IMR-90 (cell line): ENCODE data around the gene C19orf25. TPM values are rescaled to one million over a fixed set of nuclear protein-coding genes. Genes with fewer than 3 reads are reported as not detected.
A peak's percentile ranks its signal among the peaks of the same experiment; 100 is the strongest.

ENCODE experiments used
- ATAC-seq: fragments of 200-7000 bp; cut with Tn5 transposase; 2 replicates; pipeline ENCODE4 v1.9.1; 2020; ENCODE audit warnings: low read depth, mild to moderate bottlenecking, moderate library complexity
- BruUV-seq: library from RNA; stranded (reverse); fragments of 400-500 nt; replicated peaks from 2 replicates; lab custom pipeline; 2021; lab: Mats Ljungman, UMichigan
- CTCF ChIA-PET: fragments of 300-600 bp; formaldehyde crosslinking; extraction: SDS; loops from one replicate; lab custom pipeline; 2021; ENCODE audit warnings: antibody characterized with exemption; lab: Yijun Ruan, JAX
- POLR2A ChIA-PET: fragments of 300-600 bp; sonication (Branson Sonifier 250); formaldehyde crosslinking; loops from one replicate; lab custom pipeline; 2022; ENCODE audit warnings: antibody characterized with exemption; ENCODE audit not compliant: unreplicated experiment; lab: Charles Lee
- DNase-seq: peaks from one replicate; pipeline ENCODE4 v3.0.0; 2013
- H2AFZ ChIP-seq: replicated peaks from 2 replicates; pipeline ENCODE3; 2013; ENCODE audit warnings: low read length, mild to moderate bottlenecking; ENCODE audit not compliant: poor library complexity
- H2AK5ac ChIP-seq: 2 replicates; pipeline ENCODE4 v1.6.1; 2013; ENCODE audit warnings: low read depth, low read length, inconsistent platforms
- H2AK9ac ChIP-seq: replicated peaks from 2 replicates; pipeline ENCODE3; 2013; ENCODE audit warnings: mild to moderate bottlenecking, low read depth, low read length, moderate library complexity; ENCODE audit not compliant: poor library complexity
- H2BK120ac ChIP-seq: 2 replicates; pipeline ENCODE4 v1.6.1; 2013; ENCODE audit warnings: low read depth, low read length, inconsistent platforms
- H2BK15ac ChIP-seq: 3 replicates; pipeline ENCODE4 v1.6.1; 2013; ENCODE audit warnings: low read depth, low read length, inconsistent platforms
- H2BK20ac ChIP-seq: 2 replicates; pipeline ENCODE4 v1.6.1; 2013; ENCODE audit warnings: low read depth, mild to moderate bottlenecking, inconsistent platforms, low read length, moderate library complexity
- H2BK5ac ChIP-seq: 2 replicates; pipeline ENCODE4 v1.6.1; 2013; ENCODE audit warnings: mild to moderate bottlenecking, low read depth, low read length, inconsistent platforms; ENCODE audit not compliant: poor library complexity, severe bottlenecking
- H3K14ac ChIP-seq: replicated peaks from 2 replicates; pipeline ENCODE4 v1.6.1; 2013; ENCODE audit warnings: low read depth, low read length, inconsistent platforms
- H3K18ac ChIP-seq: 2 replicates; pipeline ENCODE4 v1.6.1; 2013; ENCODE audit warnings: low read depth, low read length, control low read depth
- H3K23ac ChIP-seq: 2 replicates; pipeline ENCODE4 v1.6.1; 2013; ENCODE audit warnings: low read depth, low read length, inconsistent platforms
- H3K27ac ChIP-seq: 2 replicates; pipeline ENCODE4 v1.5.1; 2013; ENCODE audit warnings: mild to moderate bottlenecking, control low read depth, low read length; ENCODE audit not compliant: insufficient read depth
- H3K27me3 ChIP-seq: 2 replicates; pipeline ENCODE4 v1.6.1; 2013; ENCODE audit warnings: low read length; ENCODE audit not compliant: control insufficient read depth, insufficient read depth
- H3K36me3 ChIP-seq: 2 replicates; pipeline ENCODE4 v1.6.1; 2013; ENCODE audit warnings: low read length, mixed read lengths; ENCODE audit not compliant: control insufficient read depth, insufficient read depth
- H3K4ac ChIP-seq: 2 replicates; pipeline ENCODE4 v1.6.1; 2013; ENCODE audit warnings: low read depth, low read length, inconsistent platforms
- H3K4me1 ChIP-seq: 2 replicates; pipeline ENCODE4 v1.6.1; 2013; ENCODE audit warnings: low read length, mixed read lengths; ENCODE audit not compliant: control insufficient read depth, insufficient read depth
- H3K4me2 ChIP-seq: 2 replicates; pipeline ENCODE4 v1.6.1; 2013; ENCODE audit warnings: low read depth, mild to moderate bottlenecking, control low read depth, low read length, moderate library complexity
- H3K4me3 ChIP-seq: 2 replicates; pipeline ENCODE4 v1.5.1; 2013; ENCODE audit warnings: low read depth, mild to moderate bottlenecking, control low read depth, low read length, moderate library complexity; ENCODE audit not compliant: insufficient read depth
- H3K56ac ChIP-seq: 2 replicates; pipeline ENCODE4 v1.6.1; 2013; ENCODE audit warnings: low read length, inconsistent platforms; ENCODE audit not compliant: insufficient read depth; ENCODE audit errors: extremely low read depth
- H3K79me1 ChIP-seq, 2 experiments: 2 replicates each; pipeline ENCODE4 v1.6.1; 2013; ENCODE audit warnings: low read length in 2 of 2, inconsistent platforms in 1 of 2, low read depth in 1 of 2
- H3K9ac ChIP-seq: 2 replicates; pipeline ENCODE4 v1.6.1; 2013; ENCODE audit warnings: low read depth, low read length, control low read depth
- H3K9me1 ChIP-seq: 2 replicates; pipeline ENCODE4 v1.6.1; 2013; ENCODE audit warnings: low read length, inconsistent platforms; ENCODE audit not compliant: insufficient read depth
- H3K9me3 ChIP-seq: 2 replicates; pipeline ENCODE4 v1.6.1; 2013; ENCODE audit warnings: low read length; ENCODE audit not compliant: control insufficient read depth, insufficient read depth
- H4K20me1 ChIP-seq: 2 replicates; pipeline ENCODE4 v1.6.1; 2013; ENCODE audit warnings: low read length, inconsistent platforms; ENCODE audit not compliant: insufficient read depth
- H4K5ac ChIP-seq: 2 replicates; pipeline ENCODE4 v1.6.1; 2013; ENCODE audit warnings: mild to moderate bottlenecking, low read depth, low read length, control low read depth
- H4K8ac ChIP-seq, 2 experiments: 2 replicates each; pipeline ENCODE4 v1.6.1; 2013; ENCODE audit warnings: low read depth in 2 of 2, low read length in 2 of 2, control low read depth in 1 of 2, inconsistent platforms in 1 of 2
- H4K91ac ChIP-seq: 2 replicates; pipeline ENCODE4 v1.6.1; 2013; ENCODE audit warnings: low read depth, low read length, inconsistent platforms; ENCODE audit not compliant: insufficient read depth
- CEBPB ChIP-seq: IDR thresholded peaks from 2 replicates; pipeline ENCODE4 v1.6.1; 2012; ENCODE audit warnings: low read depth, low read length, improper control_type of control experiment
- RFX5 ChIP-seq: IDR thresholded peaks from 2 replicates; pipeline ENCODE4 v1.8.0; 2012; ENCODE audit warnings: low read depth, mild to moderate bottlenecking, low read length, moderate library complexity
- WGBS, 2 experiments: methylation state at CpG; one replicate each; pipeline versions ENCODE4 v1.1.5 to v1.1.7; 2013; ENCODE audit warnings: missing lambda C conversion rate in 2 of 2; ENCODE audit not compliant: insufficient read length in 1 of 2; ENCODE audit errors: extremely low coverage in 2 of 2; 5-methylcytosine and 5-hydroxymethylcytosine counted together
- dilution Hi-C: fragments of 300-500 bp; cut with HindIII; formaldehyde crosslinking; loops from one replicate; pipeline ENCODE4 v1.14.3; 2018; ENCODE audit warnings: low sequenced_read_pairs; ENCODE audit not compliant: unreplicated experiment
- in situ Hi-C: fragments of 300-500 bp; cut with MboI; formaldehyde crosslinking; loops from 3 replicates; pipeline ENCODE4 v1.14.3; 2019; ENCODE audit warnings: low sequenced_read_pairs, inconsistent platforms, mixed read lengths
- intact Hi-C: fragments of 100-400 bp; cut with micrococcal nuclease; formaldehyde crosslinking; loops from 2 replicates; pipeline ENCODE4 v1.10.0; 2022
- polyA plus RNA-seq, 3 experiments: library from polyadenylated mRNA; depleted of rRNA; stranded (reverse); fragments of >200 nt; gene quantifications; 2 replicates each; pipeline ENCODE4 v1.2.3, GENCODE V29; 2012; ENCODE audit warnings: low replicate concordance in 1 of 3
- total RNA-seq: library from RNA; depleted of rRNA; stranded (reverse); fragments of >200 nt; gene quantifications from 2 replicates; pipeline ENCODE4 v1.2.3, GENCODE V29; 2012

Gene C19orf25
- total and polyA plus RNA-seq, 2 of the 4 experiments (the other 2 are of a cell fraction), result 10.4 to 34.9 TPM

GRCh38 chr19:1425102-1425837, 53.7 kb downstream of the C19orf25 start:
- Histone ChIP-seq H3K56ac (no peak overlapping the region), H3K9me3 (no peaks in the 10 kb centered on the region), H2BK5ac (no peak overlapping the region), H4K5ac (no peak overlapping the region), H3K23ac (no peak overlapping the region), H2BK20ac (no peak overlapping the region), H4K20me1 (peaks cover 63% of the 10 kb centered on the region), H2AK5ac (no peak overlapping the region), H3K27ac (no peak overlapping the region), H3K79me1 (peaks cover 30 to 78% of the 10 kb centered on the region in 2 experiments), H3K9ac (no peak overlapping the region), H3K36me3 (peaks cover 80% of the 10 kb centered on the region), H2BK15ac (no peak overlapping the region), H3K4me2 (no peak overlapping the region), H3K18ac (no peak overlapping the region), H4K91ac (no peak overlapping the region), H3K14ac (no peak overlapping the region), H4K8ac (no peak overlapping the region), H2BK120ac (no peak overlapping the region), H3K4ac (no peak overlapping the region), H2AK9ac (peak overlapping the region; percentile 15), H2AFZ (no peak overlapping the region), H3K9me1 (0 out of 2 replicates have a peak, but pooled peaks cover 3% of the 10 kb centered on the region), H3K4me1 (no peaks in the 10 kb centered on the region), H3K27me3 (no peaks in the 10 kb centered on the region), H3K4me3 (no peak overlapping the region)
- dilution Hi-C loops, result no loop called here
- DNase-seq, result no peak
- ATAC-seq, result no peak
- intact Hi-C loops, result no loop called here
- 87% methylated on average over 18 of the region's 33 CpGs; no CpG with 5 or more reads in 1 of the 2 experiments for WGBS, 2 experiments
- in situ Hi-C loops, result no loop called here
- POLR2A ChIA-PET, result no interaction called here
- CTCF ChIA-PET, result no interaction called here
- TF ChIP-seq CEBPB (peak; percentile 75), RFX5 (no peak)
- BruUV-seq, result no TSS peak
